Activated naive CD8-positive, alpha-beta T cell treated with anti-CD3 and anti-CD28 coated beads for 36 hours (primary cell): ENCODE measurements around the gene ZNF827. TPM values are rescaled to one million over a fixed set of nuclear protein-coding genes. Genes with fewer than 3 reads are reported as not detected.

Experiments used
- DNase-seq: peaks from one replicate; pipeline ENCODE4 v3.0.0; 2021
- H3K27ac Mint-ChIP-seq: one replicate; pipeline ENCODE4 v1.8.0; 2022; ENCODE audit warnings: mild to moderate bottlenecking, moderate library complexity, mixed read lengths
- H3K27me3 Mint-ChIP-seq: one replicate; pipeline ENCODE4 v1.8.0; 2022; ENCODE audit warnings: mild to moderate bottlenecking, mixed read lengths
- H3K36me3 Mint-ChIP-seq: one replicate; pipeline ENCODE4 v1.8.0; 2021; ENCODE audit warnings: mild to moderate bottlenecking, mixed read lengths
- H3K4me1 Mint-ChIP-seq: one replicate; pipeline ENCODE4 v1.8.0; 2021; ENCODE audit warnings: mixed read lengths
- H3K4me3 Mint-ChIP-seq: one replicate; pipeline ENCODE4 v1.8.0; 2022; ENCODE audit warnings: mild to moderate bottlenecking, moderate library complexity, mixed read lengths
- H3K9me3 Mint-ChIP-seq: one replicate; pipeline ENCODE4 v1.8.0; 2022; ENCODE audit warnings: mixed read lengths
- total RNA-seq, 2 experiments: library from RNA; stranded (reverse); gene quantifications; one replicate each; pipeline ENCODE4 v1.2.3, GENCODE V29; 2021

Gene ZNF827
- total RNA-seq, 2 experiments from 2014 or later: 22.8 to 23.0 TPM

DNA sequence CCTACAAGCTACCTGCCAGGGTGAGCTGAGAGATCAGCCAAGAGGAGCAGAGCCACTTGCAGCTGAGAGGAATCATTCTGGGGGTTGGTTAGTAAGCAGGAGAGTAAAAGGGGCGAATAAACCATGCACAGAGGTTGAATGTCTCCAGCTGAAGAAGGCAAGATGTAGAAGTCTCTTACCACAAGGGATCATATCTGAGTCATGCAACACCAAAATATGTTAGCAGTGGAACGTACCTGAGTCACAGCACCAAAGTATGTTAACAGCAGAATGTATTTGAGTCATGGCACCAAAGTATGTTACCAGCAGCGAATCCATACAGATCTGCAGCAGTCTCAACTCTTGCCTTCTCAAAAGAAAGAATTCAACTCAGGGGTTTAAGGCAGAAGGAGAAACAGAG is 228.8 kb downstream of the ZNF827 start:
- H3K27ac Mint-ChIP-seq: no peak overlapping the region
- DNase-seq: no peak
- H3K4me3 Mint-ChIP-seq: no peak overlapping the region
- no peaks in the 10 kb centered on the region for H3K27me3 Mint-ChIP-seq
- H3K9me3 Mint-ChIP-seq: peaks cover 22% of the 10 kb centered on the region
- peaks cover 9% of the 10 kb centered on the region for H3K4me1 Mint-ChIP-seq
- H3K36me3 Mint-ChIP-seq: peaks cover 7% of the 10 kb centered on the region

GRCh38 chr4:145709336-145709735 is 229.3 kb downstream of the ZNF827 start:
- Mint-ChIP-seq H3K9me3 (peaks cover 22% of the 10 kb centered on the region), H3K27ac (no peak overlapping the region), H3K4me3 (no peak overlapping the region), H3K4me1 (peaks cover 9% of the 10 kb centered on the region), H3K36me3 (peaks cover 7% of the 10 kb centered on the region), H3K27me3 (no peaks in the 10 kb centered on the region)
- DNase-seq: no peak

Other genes with a start within 250 kb of the ZNF827 start
- gene LSM6, start 236.9 kb upstream of the ZNF827 start, total RNA-seq: 10 to 100 TPM; 79.4 to 85.4 TPM